IPS DF 4.7 (cell line): ENCODE results near the gene TEAD1.
"Not testable (repeated sequence)": the region's sequence is repeated elsewhere in the genome, so short reads cannot be mapped to it uniquely, and the experiment has no call there.

Experiments used
- DNase-seq: peaks from one replicate; pipeline ENCODE4 v3.0.0-alpha.2; 2013; ENCODE audit warnings: low spot score; ENCODE audit errors: extremely low read depth

Gene TEAD1

GRCh38 chr11:12860827-12861226, 186.6 kb downstream of the TEAD1 start:
- DNase-seq: no peak

GRCh38 chr11:12862696-12863469, 188.7 kb downstream of the TEAD1 start:
- DNase-seq: no peak

GRCh38 chr11:12863605-12864121, 189.4 kb downstream of the TEAD1 start:
- no peak for DNase-seq

- DNase-seq: peak; percentile 100
Observed at GRCh38 chr11:12864316-12865156, 190.3 kb downstream of the TEAD1 start.

DNA sequence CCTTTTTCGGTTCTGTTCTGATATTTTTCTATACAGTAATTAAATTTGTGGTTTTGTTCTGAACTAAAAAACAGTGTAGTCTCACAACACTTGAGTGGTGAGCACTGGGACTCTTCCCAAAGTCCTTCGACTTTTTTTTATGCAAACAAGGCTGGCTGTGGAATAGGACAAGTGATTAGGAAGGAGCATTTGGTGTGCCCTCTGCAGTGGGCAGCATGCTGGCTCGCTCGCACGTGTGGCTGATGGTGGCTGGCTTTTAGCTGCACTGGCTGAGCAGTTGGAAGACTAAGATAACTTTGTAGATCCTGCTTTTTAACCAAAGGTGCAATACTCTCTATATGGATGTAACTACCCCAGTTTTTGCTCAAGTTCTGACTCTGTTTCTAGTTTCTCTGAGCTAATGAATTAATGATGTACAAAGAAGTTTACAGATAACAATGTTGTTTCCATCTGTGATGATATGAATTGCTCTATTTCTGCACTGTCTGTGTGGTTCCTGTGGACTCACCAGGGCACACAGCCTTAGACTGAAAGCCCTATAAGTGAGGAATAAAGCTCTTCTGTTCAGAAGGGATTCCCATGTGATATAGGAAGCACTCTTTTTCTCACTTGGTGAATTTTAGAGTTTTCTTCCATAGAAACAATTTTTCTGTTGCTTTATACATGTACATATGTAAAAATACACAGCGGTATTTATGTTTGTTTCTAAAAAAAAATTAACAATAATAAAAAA, 191.8 kb downstream of the TEAD1 start:
- DNase-seq: no peak

DNA sequence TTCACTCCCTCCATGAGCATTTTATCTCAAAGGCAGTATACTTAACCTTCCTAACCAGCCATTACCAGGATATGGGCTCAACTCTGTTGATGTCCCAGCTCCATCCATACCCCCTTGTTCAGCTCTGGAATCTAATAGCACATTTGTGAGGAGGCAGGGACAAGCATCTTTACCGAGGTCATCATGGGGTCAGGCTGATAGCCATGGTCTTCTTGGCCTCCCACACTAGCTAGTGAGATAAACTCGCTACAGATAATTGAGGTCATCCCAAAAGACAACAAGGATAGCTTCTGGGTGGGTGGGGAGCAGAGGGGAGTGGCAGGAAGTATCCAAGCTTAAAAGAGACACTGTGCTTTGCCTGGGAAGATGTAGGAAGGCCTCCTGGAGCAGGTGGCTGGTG, 193.3 kb downstream of the TEAD1 start:
- DNase-seq: no peak

- no peak for DNase-seq
Observed at GRCh38 chr11:12868315-12869073, 194.3 kb downstream of the TEAD1 start.

DNA sequence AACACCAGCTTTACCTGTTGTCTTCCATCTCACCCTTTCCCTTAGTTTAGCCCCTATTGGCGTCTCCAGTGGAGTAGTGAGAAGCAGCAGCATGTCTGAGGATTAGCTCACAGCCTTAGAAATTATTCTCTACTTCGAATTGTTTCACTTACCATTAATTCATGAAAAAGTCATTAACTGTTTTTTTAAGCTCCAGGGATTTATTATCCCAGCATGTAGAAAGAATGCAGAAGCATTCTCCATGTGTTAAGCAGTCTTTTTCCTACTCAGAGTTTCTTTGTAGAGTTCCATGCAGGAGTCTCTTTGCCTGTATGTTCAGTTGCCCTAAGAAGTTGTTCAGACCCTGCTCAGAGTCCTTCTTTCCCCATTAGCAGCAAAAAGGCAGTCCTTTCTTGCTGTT, 197.0 kb downstream of the TEAD1 start:
- DNase-seq: no peak

- no peak for DNase-seq
Observed at GRCh38 chr11:12871788-12872321, 197.6 kb downstream of the TEAD1 start.

DNA sequence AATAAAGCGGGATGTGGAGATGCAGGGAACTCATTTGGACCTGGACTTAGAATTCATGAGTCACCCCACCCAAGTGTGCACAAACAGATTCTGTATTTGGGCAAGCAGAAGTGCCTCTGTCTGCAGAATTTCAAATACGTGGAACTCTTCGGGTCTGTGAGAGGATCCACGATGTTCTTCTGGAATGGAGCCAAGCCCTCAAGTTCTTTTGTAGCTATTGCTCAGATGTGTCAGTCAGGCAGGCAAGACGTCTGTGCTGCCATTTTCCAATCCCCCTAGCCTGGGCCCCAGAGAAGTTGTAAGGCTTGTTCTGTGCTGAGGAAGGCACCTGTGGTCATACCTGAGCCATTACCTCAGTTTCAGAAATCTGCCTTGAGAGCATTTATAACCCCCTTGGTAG, 202.1 kb downstream of the TEAD1 start:
- DNase-seq: no peak

- DNase-seq: no peak
Observed at GRCh38 chr11:12876988-12877387, 202.8 kb downstream of the TEAD1 start.

GRCh38 chr11:12877508-12877907, 203.3 kb downstream of the TEAD1 start:
- DNase-seq: not testable (repeated sequence)

DNA sequence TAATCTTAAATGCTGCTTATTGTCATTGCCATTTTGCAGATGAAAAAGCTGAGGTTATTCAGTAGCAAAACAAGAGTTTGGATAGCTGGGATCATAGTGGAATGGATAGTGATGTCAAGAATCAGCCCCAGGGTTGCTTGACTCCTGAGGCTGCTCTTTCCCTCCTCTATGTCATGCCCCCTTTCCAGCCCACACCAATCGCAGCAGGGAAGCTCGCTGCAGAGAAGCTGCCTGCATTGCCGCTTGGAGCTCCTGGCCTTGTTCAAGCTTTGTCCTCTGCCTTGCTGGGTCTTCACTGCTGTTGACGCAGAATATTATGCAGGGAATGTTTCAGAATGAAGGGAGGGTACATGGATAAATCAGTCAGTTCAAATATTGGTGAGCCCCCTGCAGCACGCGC, 206.1 kb downstream of the TEAD1 start:
- no peak for DNase-seq

- DNase-seq: no peak
Observed at GRCh38 chr11:12882670-12883069, 208.4 kb downstream of the TEAD1 start.

DNA sequence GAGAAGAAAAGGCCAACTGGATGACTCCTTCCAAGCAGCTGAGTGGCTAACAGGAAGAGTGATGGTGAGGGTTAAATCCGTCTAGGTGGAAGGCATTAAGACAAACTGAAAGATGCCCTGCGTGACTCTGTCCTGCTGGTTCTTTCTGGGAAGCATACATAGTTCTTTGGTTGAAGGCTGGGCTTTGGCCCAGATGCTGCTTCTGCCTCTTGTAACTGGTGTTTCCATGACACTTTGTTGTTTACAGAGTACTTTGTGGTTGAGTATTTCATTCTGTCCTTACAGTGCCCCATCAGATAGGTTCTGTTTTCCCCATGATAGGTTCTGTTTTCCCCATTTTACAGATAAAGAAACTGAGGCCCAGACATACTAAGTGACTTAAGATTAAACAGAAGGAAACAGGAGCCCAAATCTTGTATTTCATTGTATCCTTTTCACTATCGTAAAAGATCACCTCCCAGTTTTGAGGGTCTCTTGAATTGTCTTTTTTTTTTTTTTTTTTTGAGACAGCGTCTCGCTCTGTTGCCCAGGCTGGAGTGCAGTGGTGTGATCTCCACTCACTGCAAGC, 210.6 kb downstream of the TEAD1 start:
- no peak for DNase-seq

DNA sequence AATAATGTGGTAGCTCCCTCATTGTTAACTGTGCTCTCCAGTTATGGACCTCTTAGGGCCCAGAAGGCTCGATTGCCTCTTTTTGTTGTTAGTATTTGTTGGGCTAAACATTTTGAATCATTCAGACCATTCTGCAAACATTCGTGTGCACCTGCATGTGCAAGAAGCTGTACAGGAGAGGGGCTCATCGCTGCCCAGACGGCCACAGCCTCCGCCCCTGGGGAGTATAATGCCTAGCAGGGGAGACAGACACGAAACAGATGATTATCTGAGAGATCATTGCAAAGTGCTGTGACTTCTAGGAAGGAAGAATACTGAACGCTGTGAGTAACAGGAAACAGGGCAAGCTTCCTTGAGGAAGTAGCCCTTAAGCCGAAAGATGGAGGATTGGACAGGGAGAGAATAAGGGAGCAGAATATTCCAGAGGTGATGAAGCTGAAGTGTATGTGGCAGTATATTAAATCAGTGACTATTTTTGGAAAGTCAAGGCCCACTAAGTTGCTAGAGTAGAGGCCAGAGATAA, 211.6 kb downstream of the TEAD1 start:
- DNase-seq: no peak

- no peak for DNase-seq
Observed at GRCh38 chr11:12886508-12886907, 212.3 kb downstream of the TEAD1 start.

- no peak for DNase-seq
Observed at GRCh38 chr11:12888525-12889158, 214.4 kb downstream of the TEAD1 start.

- DNase-seq: no peak
Observed at GRCh38 chr11:12889243-12889642, 215.0 kb downstream of the TEAD1 start.

GRCh38 chr11:12890476-12890875, 216.3 kb downstream of the TEAD1 start:
- no peak for DNase-seq
